ENCODE data around the gene SAMD14. TPM values are rescaled to one million over a fixed set of nuclear protein-coding genes. Genes with fewer than 3 reads are reported as not detected.

Gene SAMD14
- total and polyA plus RNA-seq, 11 donors: 0.44 to 3.9 (median 1.2) TPM

- Histone ChIP-seq H3K4me3 (no peak overlapping the region), H3K36me3 (peaks cover 0 to 15% (median 10%) of the 10 kb centered on the region in 9 donors), H3K27ac (peak overlapping the region in 5 of 12 donors; percentile 95 to 99 (median 97)), H3K27me3 (peaks cover 0 to 36% (median 0%) of the 10 kb centered on the region in 9 donors), H3K9me3 (no peaks in the 10 kb centered on the region), H3K4me1 (peaks cover 6 to 77% (median 33%) of the 10 kb centered on the region in 12 donors)
- ATAC-seq (no peak), DNase-seq (no peak)
- 71 to 89% (median 86%) methylated on average over 4 of the region's 4 CpGs for WGBS, 4 donors
- intact Hi-C loops (cut with DNase I): loop anchor here in 3 of 10 donors (5.0 to 10.0 kb wide), 4 partner anchors 33 to 63 kb away; partner anchors contain the start of gene SGCA (in 2 of the 3)
- TF ChIP-seq CTCF (IDR thresholded peaks at IDR 0.05) (no peak), POLR2A (IDR thresholded peaks at IDR 0.05) (no peak)
These were observed 15.6 kb downstream of the SAMD14 start for GRCh38 chr17:50114401-50114800.

- WGBS, 4 donors: 86 to 91% (median 88%) methylated on average over 7 of the region's 7 CpGs
- peak in 1 of 5 donors; percentile 33 for DNase-seq
- Histone ChIP-seq H3K27ac (peak overlapping the region; percentile 85 to 99 (median 95)), H3K4me3 (no peak overlapping the region), H3K36me3 (peaks cover 0 to 21% (median 15%) of the 10 kb centered on the region in 9 donors), H3K27me3 (peaks cover 0 to 34% (median 0%) of the 10 kb centered on the region in 9 donors), H3K4me1 (peaks cover 6 to 77% (median 33%) of the 10 kb centered on the region in 12 donors), H3K9me3 (no peaks in the 10 kb centered on the region)
- intact Hi-C loops (cut with DNase I): loop anchor here in 3 of 10 donors (5.0 to 10.0 kb wide), 4 partner anchors 34 to 64 kb away; partner anchors contain the start of gene SGCA (in 2 of the 3)
- TF ChIP-seq CTCF (IDR thresholded peaks at IDR 0.05) (no peak), POLR2A (IDR thresholded peaks at IDR 0.05) (no peak)
- ATAC-seq: no peak
These were observed 16.2 kb downstream of the SAMD14 start for GRCh38 chr17:50113624-50114320.

DNA sequence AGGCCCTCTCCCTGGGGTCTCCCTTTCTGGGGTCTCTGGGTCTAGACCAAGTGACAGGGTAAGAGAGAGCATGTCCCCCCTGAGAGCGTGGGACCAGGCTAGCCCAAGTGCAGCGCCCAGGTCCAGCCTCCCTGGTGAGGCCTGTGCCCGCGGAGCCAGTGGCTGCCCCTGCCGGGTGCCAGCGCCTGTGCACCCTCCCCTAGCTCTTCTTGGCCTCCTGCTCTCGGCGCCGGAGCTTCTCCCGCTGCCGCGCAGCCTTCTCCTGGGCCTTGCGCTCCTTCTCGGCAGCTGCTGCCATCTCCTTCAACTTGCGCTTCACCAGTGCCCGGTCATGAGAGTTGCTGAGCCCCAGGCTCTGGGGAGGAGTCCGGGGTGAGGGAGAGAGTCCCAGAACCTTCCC is 17.3 kb downstream of the SAMD14 start:
- peaks cover 6 to 82% (median 35%) of the 10 kb centered on the region in 12 donors for H3K4me1 ChIP-seq
- TF ChIP-seq CTCF (IDR thresholded peaks at IDR 0.05): no peak
- TF ChIP-seq POLR2A (IDR thresholded peaks at IDR 0.05): no peak
- peak in 3 of 4 donors; percentile 4 to 29 (median 17) for ATAC-seq
- 74 to 83% (median 79%) methylated on average over 16 to 17 of the region's 17 CpGs for WGBS, 4 donors
- intact Hi-C loops (cut with DNase I): loop anchor here in 3 of 10 donors (5.0 to 10.0 kb wide), 4 partner anchors 35 to 65 kb away; partner anchors contain the start of gene SGCA (in 2 of the 3)
- peak overlapping the region; percentile 85 to 99 (median 95) for H3K27ac ChIP-seq
- no peaks in the 10 kb centered on the region for H3K9me3 ChIP-seq
- DNase-seq: peak in 1 of 5 donors; percentile 62
- peaks cover 0 to 32% (median 24%) of the 10 kb centered on the region in 9 donors for H3K36me3 ChIP-seq
- no peak overlapping the region for H3K4me3 ChIP-seq
- peaks cover 0 to 24% (median 0%) of the 10 kb centered on the region in 9 donors for H3K27me3 ChIP-seq

Data from heart left ventricle (tissue), 16 donors.